B cell (primary cell): ENCODE data around the gene GPC3.

Source experiments
- CTCF ChIP-seq: fragments of 200-600 bp; IDR thresholded peaks from one replicate; pipeline ENCODE4 v1.8.0; 2022; ENCODE audit warnings: antibody characterized with exemption, mild to moderate bottlenecking
- EZH2 ChIP-seq: IDR thresholded peaks from 2 replicates; pipeline ENCODE4 v1.6.1; 2012; ENCODE audit warnings: borderline replicate concordance, low read depth, mild to moderate bottlenecking, moderate library complexity, low read length; ENCODE audit not compliant: insufficient read depth, poor library complexity, severe bottlenecking

GRCh38 chrX:133580625-133581024 lies 404.8 kb downstream of the GPC3 start:
- TF ChIP-seq CTCF (no peak), EZH2 (no peak)
